ENCODE measurements around the gene ZNF716. TPM values are rescaled to one million over a fixed set of nuclear protein-coding genes. Genes with fewer than 3 reads are reported as not detected.
"Not testable (repeated sequence)": the region's sequence is repeated elsewhere in the genome, so short reads cannot be mapped to it uniquely, and the experiment has no call there.

The ZNF716 gene
- total RNA-seq, 1 donor from 2014 or later = not detected

DNA sequence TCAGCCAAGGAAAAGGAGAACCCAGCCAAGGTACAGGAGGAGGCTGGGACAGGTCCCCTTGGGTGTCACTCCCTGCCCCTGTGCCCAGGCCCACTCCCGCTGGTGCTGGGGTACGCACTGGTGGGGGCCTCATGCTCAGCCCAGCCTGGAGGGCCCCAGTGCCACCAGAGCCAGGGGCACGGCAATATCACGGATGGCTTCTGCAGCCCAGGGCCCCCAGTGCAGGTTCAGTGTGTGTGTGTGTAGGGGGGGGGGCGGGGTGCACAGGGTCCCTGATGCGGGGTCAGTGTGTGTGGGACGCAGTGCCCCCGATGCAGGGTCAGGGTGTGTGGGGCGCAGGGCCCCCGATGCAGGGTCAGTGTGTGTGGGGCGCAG is 23.4 kb upstream of the ZNF716 start:
- no peak for DNase-seq

DNA sequence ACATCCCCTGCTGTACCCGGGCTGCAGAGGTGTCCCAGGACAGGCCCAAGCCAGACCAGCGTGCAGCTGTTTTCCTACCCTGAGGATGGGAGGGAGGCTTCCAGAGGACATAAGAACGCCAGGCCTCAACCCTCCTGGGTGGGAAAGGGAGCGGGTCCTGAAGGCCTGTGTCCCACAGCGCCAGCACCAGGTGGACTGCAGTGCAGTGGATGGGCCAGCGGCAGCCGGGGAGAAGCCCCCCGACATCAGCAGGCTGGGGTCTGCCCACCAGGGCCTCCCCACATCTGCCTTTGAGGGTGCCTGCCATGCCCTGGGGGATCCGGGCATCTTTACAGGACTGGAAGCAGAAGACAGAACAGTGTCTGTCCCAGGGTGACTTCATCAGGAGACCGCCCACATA is 22.8 kb upstream of the ZNF716 start:
- DNase-seq = no peak

- no peak for DNase-seq
Observed at GRCh38 chr7:57427594-57427993, 22.4 kb upstream of the ZNF716 start.

DNA sequence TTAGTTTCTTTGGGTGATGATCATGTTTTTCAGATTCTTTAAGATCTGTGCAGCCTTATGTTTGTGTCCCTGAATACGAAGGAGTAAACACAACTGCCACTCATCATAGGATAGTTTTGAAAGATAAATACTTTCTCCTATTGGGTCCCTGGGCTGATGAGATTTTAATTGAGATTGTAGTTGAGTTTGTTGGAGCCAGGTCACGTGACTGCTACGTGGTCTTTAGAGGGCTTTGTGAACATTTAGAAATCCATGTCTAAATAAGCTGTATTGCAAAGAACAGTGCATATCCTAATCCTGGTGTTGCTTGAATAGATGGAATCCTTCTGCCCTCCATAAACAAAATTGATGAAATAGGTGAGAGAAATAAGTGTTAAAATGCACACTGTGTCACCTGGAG is 17.4 kb upstream of the ZNF716 start:
- DNase-seq = no peak

- no peak for DNase-seq
Observed at GRCh38 chr7:57437581-57437980, 12.4 kb upstream of the ZNF716 start.

- DNase-seq = no peak
Observed at GRCh38 chr7:57438244-57438643, 11.7 kb upstream of the ZNF716 start.

- no peak for DNase-seq
Observed at GRCh38 chr7:57443567-57443966, 6.4 kb upstream of the ZNF716 start.

GRCh38 chr7:57469186-57469828 is 19.3 kb downstream of the ZNF716 start:
- DNase-seq = not testable (repeated sequence)

- DNase-seq = not testable (repeated sequence)
Observed at GRCh38 chr7:57480304-57480703, 30.3 kb downstream of the ZNF716 start.

GRCh38 chr7:57485022-57485421 is 35.0 kb downstream of the ZNF716 start:
- DNase-seq = not testable (repeated sequence)

DNA sequence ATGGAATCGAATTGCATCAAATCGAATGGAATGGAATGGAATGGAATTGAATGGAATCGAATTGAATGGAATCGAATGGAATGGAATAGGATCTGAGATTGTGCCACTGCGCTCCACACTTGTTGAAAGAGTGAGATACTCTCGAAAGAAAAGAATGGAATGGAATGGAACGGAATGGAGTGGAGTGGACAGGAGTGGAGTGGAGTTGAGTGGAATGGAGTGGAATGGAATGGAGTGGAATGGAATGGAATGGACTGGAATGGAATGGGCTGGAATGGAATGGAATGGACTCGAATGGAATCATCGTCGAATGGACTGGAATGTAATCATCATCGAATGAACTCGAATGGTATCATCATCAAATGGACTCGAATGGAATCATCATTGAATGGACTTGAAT is 38.0 kb downstream of the ZNF716 start:
- no peak for DNase-seq

- DNase-seq = not testable (repeated sequence)
Observed at GRCh38 chr7:57495111-57495510, 45.1 kb downstream of the ZNF716 start.

DNA sequence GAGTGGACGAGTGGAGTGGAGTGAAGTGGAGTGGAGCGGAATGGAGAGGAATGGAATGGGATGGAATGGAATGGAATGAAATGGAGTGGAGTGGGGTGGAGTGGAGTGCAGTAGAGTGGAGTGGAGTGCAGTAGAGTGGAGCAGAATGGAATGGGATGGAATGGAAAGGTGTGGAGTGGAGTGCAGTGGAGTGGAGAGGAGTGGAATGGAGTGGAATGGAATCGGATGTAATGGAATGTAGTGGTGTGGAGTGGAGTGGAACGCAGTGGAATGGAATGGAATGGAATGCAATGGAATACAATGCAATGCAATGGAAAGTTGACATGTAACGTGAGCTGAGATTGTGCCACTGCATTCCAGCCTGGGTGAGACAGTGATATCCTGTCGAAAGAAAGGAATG is 46.4 kb downstream of the ZNF716 start:
- DNase-seq = no peak

- DNase-seq = no peak
Observed at GRCh38 chr7:57505176-57505575, 55.2 kb downstream of the ZNF716 start.

Small RNAs within 50 kb of the gene (small RNA-seq; reads per million reads assigned to genes)
- gene MIR3147 (ENCODE audit: low replicate concordance) = not detected

Data from skin of body (tissue), 3 donors.